Activated CD8-positive, alpha-beta T cell treated with anti-CD3 and anti-CD28 coated beads for 36 hours (primary cell): Measurements from ENCODE around the gene HIVEP2. TPM values are rescaled to one million over a fixed set of nuclear protein-coding genes. Genes with fewer than 3 reads are reported as not detected.

Experiments
- ATAC-seq: fragments of 200-7000 bp; cut with Tn5 transposase; one replicate; pipeline ENCODE4 v1.10.0; 2021; ENCODE audit warnings: mild to moderate bottlenecking, moderate library complexity
- CTCF ChIA-PET: fragments of 350-600 bp; sonication (Branson Sonifier 250); formaldehyde crosslinking; loops from one replicate; lab custom pipeline; 2021; ENCODE audit warnings: antibody characterized with exemption; lab: Charles Lee
- POLR2A ChIA-PET: fragments of 350-600 bp; sonication (Branson Sonifier 250); formaldehyde crosslinking; loops from one replicate; lab custom pipeline; 2021; ENCODE audit warnings: antibody characterized with exemption; lab: Charles Lee
- DNase-seq: peaks from one replicate; pipeline ENCODE4 v3.0.0-alpha.2; 2020
- H3K27ac Mint-ChIP-seq: one replicate; pipeline ENCODE4 v1.8.0; 2021; ENCODE audit warnings: mild to moderate bottlenecking, mixed read lengths
- H3K27me3 Mint-ChIP-seq: one replicate; pipeline ENCODE4 v1.8.0; 2021; ENCODE audit warnings: mixed read lengths
- H3K36me3 Mint-ChIP-seq: one replicate; pipeline ENCODE4 v1.8.0; 2021; ENCODE audit warnings: low read depth, mixed read lengths
- H3K4me1 Mint-ChIP-seq: one replicate; pipeline ENCODE4 v1.8.0; 2021; ENCODE audit warnings: low read depth, mixed read lengths
- H3K4me3 Mint-ChIP-seq: one replicate; pipeline ENCODE4 v1.8.0; 2021; ENCODE audit warnings: mild to moderate bottlenecking, moderate library complexity, mixed read lengths
- H3K9me3 Mint-ChIP-seq: one replicate; pipeline ENCODE4 v1.8.0; 2021; ENCODE audit warnings: mixed read lengths
- CTCF ChIP-seq: fragments of 200-600 bp; IDR thresholded peaks from one replicate; pipeline ENCODE4 v1.8.0; 2022; ENCODE audit warnings: antibody characterized with exemption, mild to moderate bottlenecking
- intact Hi-C: fragments of 100-400 bp; cut with micrococcal nuclease; formaldehyde crosslinking; loops from one replicate; pipeline ENCODE4 v1.10.0; 2022
- total RNA-seq, 2 experiments: library from RNA; stranded (reverse); gene quantifications; one replicate each; pipeline ENCODE4 v1.2.3, GENCODE V29; 2021

Gene HIVEP2
- total RNA-seq, 2 experiments from 2014 or later = 31.8 to 38.1 TPM

DNA sequence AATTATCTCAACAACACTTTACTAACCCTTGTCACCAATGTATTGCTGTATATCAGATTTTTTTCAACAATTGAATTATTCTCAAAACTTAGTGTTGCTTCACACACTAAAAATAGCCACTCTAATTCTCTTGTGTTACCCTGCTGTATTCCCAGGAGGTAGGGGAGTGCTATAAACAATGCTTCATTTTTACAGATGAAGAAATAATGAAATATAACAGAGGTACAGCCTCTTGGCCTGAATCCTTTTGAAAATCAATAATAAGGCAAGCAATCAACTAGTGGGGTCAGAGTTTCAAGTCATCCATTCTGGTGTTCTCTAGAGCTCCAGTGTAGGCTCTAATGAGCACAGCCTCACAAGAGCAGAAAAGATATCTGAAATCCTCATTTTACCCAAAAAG is 10.9 kb downstream of the HIVEP2 start:
- ATAC-seq (no peak), DNase-seq (no peak)
- peak overlapping the region; percentile 93 for H3K27ac Mint-ChIP-seq
- intact Hi-C loops = no loop called here
- POLR2A ChIA-PET = interaction anchor here (3.6 to 3.7 kb wide), 2 partner anchors 8 to 11 kb away, joined by 24 to 35 read pairs; partner anchors contain the start of gene HIVEP2
- peak overlapping the region; percentile 69 for H3K4me3 Mint-ChIP-seq
- H3K9me3 Mint-ChIP-seq = peaks cover 5% of the 10 kb centered on the region
- H3K27me3 Mint-ChIP-seq = no peaks in the 10 kb centered on the region
- peaks cover 93% of the 10 kb centered on the region for H3K4me1 Mint-ChIP-seq
- no peak for TF ChIP-seq CTCF
- H3K36me3 Mint-ChIP-seq = peaks cover 64% of the 10 kb centered on the region
- CTCF ChIA-PET = interaction anchor here (2.2 kb wide), 1 partner anchor 9 kb away, joined by 8 read pairs; no protein-coding TSS in a partner anchor

DNA sequence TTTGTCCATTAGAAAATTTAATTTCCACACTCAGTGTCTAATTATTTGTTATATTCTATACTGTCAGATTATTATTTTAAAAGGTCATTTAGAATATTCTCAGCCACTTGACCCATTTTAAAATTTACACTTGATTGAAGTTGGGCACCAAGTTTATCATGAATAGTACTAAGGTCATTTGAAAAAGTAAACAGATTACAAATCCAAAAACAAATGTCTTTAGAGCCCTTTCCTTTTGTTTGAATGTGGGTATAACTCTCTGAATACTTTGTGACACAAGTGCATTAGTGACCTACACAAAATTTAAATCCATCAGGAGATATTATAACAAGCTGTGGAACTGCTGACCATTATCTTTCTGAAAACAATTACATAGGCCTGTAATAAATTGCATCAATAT is 11.3 kb downstream of the HIVEP2 start:
- H3K4me3 Mint-ChIP-seq = peak overlapping the region; percentile 71

DNA sequence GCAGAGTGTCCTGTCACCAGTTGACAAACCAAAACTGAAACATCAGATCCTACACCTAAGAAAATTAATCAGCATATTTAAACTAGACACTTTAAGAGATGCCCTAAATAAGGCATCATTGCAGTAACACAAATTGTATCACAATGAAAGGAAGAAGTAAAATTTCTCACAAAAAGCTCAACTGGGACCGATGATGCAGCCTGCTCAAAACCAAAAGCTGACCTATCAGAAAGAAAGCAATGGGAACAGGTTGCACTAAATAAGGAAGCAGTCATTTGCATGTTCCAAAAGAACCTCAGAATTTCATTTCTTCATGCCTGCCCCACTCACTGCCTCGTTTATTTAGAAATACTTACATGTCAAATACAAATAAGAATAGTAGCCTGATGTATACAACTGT is 12.1 kb downstream of the HIVEP2 start:
- H3K9me3 Mint-ChIP-seq = peaks cover 5% of the 10 kb centered on the region
- peaks cover 63% of the 10 kb centered on the region for H3K36me3 Mint-ChIP-seq
- peak; percentile 19 for ATAC-seq
- peak overlapping the region; percentile 93 for H3K27ac Mint-ChIP-seq
- POLR2A ChIA-PET = interaction anchor here (1.7 kb wide), 1 partner anchor 11 kb away, joined by 7 read pairs; no protein-coding TSS in a partner anchor
- CTCF ChIA-PET = no interaction called here
- peak overlapping the region; percentile 71 for H3K4me3 Mint-ChIP-seq
- no peaks in the 10 kb centered on the region for H3K27me3 Mint-ChIP-seq
- no peak for DNase-seq
- TF ChIP-seq CTCF = no peak
- intact Hi-C loops = no loop called here
- peaks cover 88% of the 10 kb centered on the region for H3K4me1 Mint-ChIP-seq

More for the DNA sequence above, 11.3 kb downstream of the HIVEP2 start:
- Mint-ChIP-seq H3K4me1 (peaks cover 94% of the 10 kb centered on the region), H3K9me3 (peaks cover 5% of the 10 kb centered on the region), H3K27me3 (no peaks in the 10 kb centered on the region), H3K36me3 (peaks cover 68% of the 10 kb centered on the region), H3K27ac (peak overlapping the region; percentile 93)
- CTCF ChIA-PET = interaction anchor here (2.2 kb wide), 1 partner anchor 10 kb away, joined by 8 read pairs; no protein-coding TSS in a partner anchor
- DNase-seq = no peak
- no peak for TF ChIP-seq CTCF
- POLR2A ChIA-PET = interaction anchor here (1.7 to 3.7 kb wide), 2 partner anchors 7 to 10 kb away, joined by 7 to 24 read pairs; no protein-coding TSS in a partner anchor
- ATAC-seq = no peak
- intact Hi-C loops = no loop called here

DNA sequence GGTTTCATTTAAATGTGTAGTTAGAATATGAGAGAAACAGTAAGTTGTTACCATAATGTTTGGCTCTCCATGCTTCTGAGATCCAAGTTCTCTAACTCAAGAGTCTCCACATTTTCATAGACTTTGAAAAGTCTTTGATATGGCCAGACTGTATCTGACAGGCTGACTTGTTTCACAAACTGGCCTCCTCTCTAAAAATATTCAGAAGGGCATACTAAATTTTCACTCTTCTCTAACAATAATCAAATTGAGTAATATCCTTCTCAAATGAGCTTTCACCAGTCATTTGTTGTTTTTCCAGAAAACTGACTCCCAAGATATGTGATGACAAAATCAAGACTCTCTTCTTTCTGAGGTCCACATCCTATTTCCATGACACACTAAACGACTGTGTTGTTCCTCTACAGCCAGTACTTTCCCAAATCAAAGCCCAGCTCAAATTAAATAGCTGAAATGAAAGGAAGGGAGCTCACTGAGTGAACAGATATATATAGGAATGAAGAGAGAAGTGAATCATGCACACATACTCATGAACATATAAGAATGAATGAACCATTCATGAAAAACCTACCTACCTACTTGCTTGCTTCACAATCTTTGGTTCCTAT is 15.1 kb downstream of the HIVEP2 start:
- Mint-ChIP-seq H3K27me3 (no peaks in the 10 kb centered on the region), H3K4me1 (peaks cover 75% of the 10 kb centered on the region), H3K4me3 (peak overlapping the region; percentile 96), H3K9me3 (no peaks in the 10 kb centered on the region), H3K27ac (peak overlapping the region; percentile 97), H3K36me3 (peaks cover 53% of the 10 kb centered on the region)
- ChIA-PET POLR2A (interaction anchor here (6.9 kb wide), 1 partner anchor 14 kb away, joined by 85 read pairs; the partner anchor contains the start of gene HIVEP2), CTCF (interaction anchor here (2.2 kb wide), 1 partner anchor 12 kb away, joined by 19 read pairs; no protein-coding TSS in a partner anchor)
- DNase-seq (no peak), ATAC-seq (no peak)
- intact Hi-C loops = loop anchor here (5.0 kb wide), 2 partner anchors 43 to 88 kb away; no protein-coding TSS in a partner anchor
- TF ChIP-seq CTCF = no peak

- no peaks in the 10 kb centered on the region for H3K9me3 Mint-ChIP-seq
- peak overlapping the region; percentile 97 for H3K27ac Mint-ChIP-seq
- CTCF ChIA-PET = interaction anchor here (0.6 to 2.1 kb wide), 8 partner anchors 8 to 44 kb away, joined by 3 to 8 read pairs (median 4); no protein-coding TSS in a partner anchor
- intact Hi-C loops = loop anchor here (2.0 to 5.0 kb wide), 3 partner anchors 15 to 86 kb away; no protein-coding TSS in a partner anchor
- H3K36me3 Mint-ChIP-seq = peaks cover 52% of the 10 kb centered on the region
- POLR2A ChIA-PET = interaction anchor here (0.8 to 6.9 kb wide), 11 partner anchors 8 to 611 kb away, joined by 3 to 85 read pairs (median 8); partner anchors contain the start of gene HIVEP2
- peaks cover 62% of the 10 kb centered on the region for H3K4me1 Mint-ChIP-seq
- TF ChIP-seq CTCF = no peak
- no peaks in the 10 kb centered on the region for H3K27me3 Mint-ChIP-seq
- ATAC-seq (peak; percentile 38), DNase-seq (peak; percentile 39)
- peak overlapping the region; percentile 96 for H3K4me3 Mint-ChIP-seq
Measured at GRCh38 chr6:142927904-142928303, 17.1 kb downstream of the HIVEP2 start.
